IPS-11a (cell line): Measurements from ENCODE around the gene RAPGEF5.

Source experiments
- H3K4me3 ChIP-seq: one replicate; pipeline ENCODE4 v1.5.1; 2013; ENCODE audit warnings: low read depth, low read length, control low read depth

RAPGEF5 gene

GRCh38 chr7:22129166-22129565, 227.8 kb downstream of the RAPGEF5 start:
- no peak overlapping the region for H3K4me3 ChIP-seq

GRCh38 chr7:22128528-22128920, 228.4 kb downstream of the RAPGEF5 start:
- no peak overlapping the region for H3K4me3 ChIP-seq

GRCh38 chr7:22127835-22128527, 229.0 kb downstream of the RAPGEF5 start:
- no peak overlapping the region for H3K4me3 ChIP-seq

DNA sequence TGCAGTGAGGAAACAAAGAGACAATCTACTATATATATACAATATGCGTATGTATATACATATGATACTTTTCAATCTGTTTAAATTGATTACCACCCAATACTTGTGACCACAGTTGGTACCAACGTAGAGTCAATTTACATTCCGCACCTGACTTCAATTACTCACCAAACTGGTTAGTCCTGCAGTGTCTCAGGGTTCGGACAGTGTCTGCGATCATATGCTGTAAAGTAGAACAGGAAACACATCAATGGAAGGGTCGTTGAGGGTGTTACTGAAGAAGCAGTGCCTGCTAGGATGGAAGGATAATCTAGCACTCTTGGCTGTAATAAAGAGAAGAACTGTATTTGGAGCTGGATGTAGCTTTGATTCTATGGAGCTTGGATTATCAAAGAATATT, 231.5 kb downstream of the RAPGEF5 start:
- no peak overlapping the region for H3K4me3 ChIP-seq

- H3K4me3 ChIP-seq = no peak overlapping the region
Measured at GRCh38 chr7:22124941-22125340, 232.0 kb downstream of the RAPGEF5 start.

DNA sequence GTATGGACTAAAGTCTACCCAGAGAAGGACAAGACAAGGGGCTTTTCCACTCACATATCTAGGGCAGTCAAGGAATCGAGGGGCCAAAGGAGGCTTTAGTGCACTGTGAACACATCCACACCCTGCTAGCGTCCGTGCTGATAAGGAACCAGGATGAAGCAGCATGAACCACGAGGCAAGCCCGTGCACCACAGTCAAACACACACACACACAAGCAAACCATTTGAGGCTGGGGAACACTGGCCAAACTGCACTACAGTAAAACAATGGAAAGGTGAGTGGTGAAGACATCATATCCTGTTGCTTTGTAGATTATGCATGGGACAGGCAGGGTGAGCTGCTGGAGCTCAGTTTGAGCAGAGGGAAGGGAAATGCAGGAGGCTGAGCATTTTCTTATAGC, 233.8 kb downstream of the RAPGEF5 start:
- no peak overlapping the region for H3K4me3 ChIP-seq

- no peak overlapping the region for H3K4me3 ChIP-seq
Measured at GRCh38 chr7:22121702-22122474, 235.1 kb downstream of the RAPGEF5 start.

- no peak overlapping the region for H3K4me3 ChIP-seq
Measured at GRCh38 chr7:22120391-22121053, 236.4 kb downstream of the RAPGEF5 start.

- H3K4me3 ChIP-seq = no peak overlapping the region
Measured at GRCh38 chr7:22117222-22117621, 239.7 kb downstream of the RAPGEF5 start.

DNA sequence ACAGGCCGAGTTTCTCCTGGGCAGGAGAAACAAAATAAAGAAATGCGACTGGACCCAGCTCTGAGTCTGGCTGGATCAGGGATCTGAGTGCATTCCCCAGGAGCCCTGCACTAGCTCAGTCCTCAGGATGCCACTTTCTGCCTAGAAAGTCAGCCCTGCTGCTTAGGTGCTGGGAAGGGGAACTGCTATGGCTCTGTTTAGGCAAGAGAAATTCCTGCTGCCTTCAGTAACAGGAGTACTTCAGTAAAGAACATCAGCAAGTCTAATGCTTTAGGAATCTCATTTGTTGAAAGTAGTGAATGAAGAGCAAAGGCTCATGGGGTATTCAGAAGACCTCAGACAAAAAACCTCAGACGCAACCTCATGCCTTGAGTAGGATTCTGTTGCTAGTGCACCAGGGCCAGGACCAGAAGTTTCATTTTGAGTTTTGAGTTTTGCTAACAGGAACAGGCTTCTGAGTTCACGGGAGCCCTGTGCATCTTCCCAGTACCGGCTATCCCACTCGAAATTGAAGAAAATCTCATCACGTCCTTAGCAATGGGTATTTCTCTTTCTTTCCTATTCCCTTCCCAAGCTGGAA, 240.4 kb downstream of the RAPGEF5 start:
- no peak overlapping the region for H3K4me3 ChIP-seq

- no peak overlapping the region for H3K4me3 ChIP-seq
Measured at GRCh38 chr7:22115689-22116088, 241.3 kb downstream of the RAPGEF5 start.

- H3K4me3 ChIP-seq = no peak overlapping the region
Measured at GRCh38 chr7:22114440-22114981, 242.4 kb downstream of the RAPGEF5 start.

DNA sequence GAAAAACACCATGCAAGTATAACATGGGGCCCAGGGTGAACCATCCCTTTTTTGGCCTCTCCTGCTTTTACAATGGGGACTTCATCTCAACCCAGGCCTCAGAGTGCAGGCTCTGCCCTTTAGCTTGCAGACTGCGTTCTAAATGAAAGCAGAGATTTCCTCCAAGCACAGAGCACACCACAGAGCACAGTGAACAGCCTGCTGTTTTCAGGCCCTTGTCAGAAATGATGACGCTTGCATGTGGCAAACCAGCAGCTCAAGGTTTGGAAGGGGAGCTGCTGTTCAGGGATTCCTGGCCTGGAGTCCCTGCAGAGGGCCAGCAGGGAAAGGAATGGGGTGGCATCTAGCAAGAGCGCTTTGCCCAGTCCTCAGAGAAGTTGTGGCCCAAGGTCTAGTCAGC, 243.9 kb downstream of the RAPGEF5 start:
- no peak overlapping the region for H3K4me3 ChIP-seq

- H3K4me3 ChIP-seq = no peak overlapping the region
Measured at GRCh38 chr7:22111661-22112060, 245.3 kb downstream of the RAPGEF5 start.

DNA sequence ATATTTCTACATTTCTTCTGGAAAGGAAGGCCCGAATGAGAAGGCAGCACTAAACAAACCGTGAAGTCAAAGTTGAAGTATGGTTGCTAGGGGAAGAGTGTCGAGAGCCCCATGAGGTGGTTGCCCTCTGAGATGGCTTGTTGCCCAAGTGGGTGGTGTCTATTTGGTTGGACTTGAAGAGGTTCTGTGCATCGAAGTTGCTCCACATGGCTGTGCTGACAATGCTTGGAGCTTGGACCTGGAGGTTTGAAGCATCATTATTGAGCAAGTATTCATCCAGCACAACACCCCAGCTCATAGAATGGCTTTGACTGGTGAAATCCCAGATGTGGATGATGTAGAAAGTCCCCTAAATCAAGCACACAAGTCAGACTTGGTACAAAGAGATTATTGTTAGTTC, 246.1 kb downstream of the RAPGEF5 start:
- no peak overlapping the region for H3K4me3 ChIP-seq

GRCh38 chr7:22110227-22110839, 246.6 kb downstream of the RAPGEF5 start:
- H3K4me3 ChIP-seq = no peak overlapping the region

- no peak overlapping the region for H3K4me3 ChIP-seq
Measured at GRCh38 chr7:22109761-22110160, 247.2 kb downstream of the RAPGEF5 start.

- H3K4me3 ChIP-seq = no peak overlapping the region
Measured at GRCh38 chr7:22108151-22108845, 248.7 kb downstream of the RAPGEF5 start.

DNA sequence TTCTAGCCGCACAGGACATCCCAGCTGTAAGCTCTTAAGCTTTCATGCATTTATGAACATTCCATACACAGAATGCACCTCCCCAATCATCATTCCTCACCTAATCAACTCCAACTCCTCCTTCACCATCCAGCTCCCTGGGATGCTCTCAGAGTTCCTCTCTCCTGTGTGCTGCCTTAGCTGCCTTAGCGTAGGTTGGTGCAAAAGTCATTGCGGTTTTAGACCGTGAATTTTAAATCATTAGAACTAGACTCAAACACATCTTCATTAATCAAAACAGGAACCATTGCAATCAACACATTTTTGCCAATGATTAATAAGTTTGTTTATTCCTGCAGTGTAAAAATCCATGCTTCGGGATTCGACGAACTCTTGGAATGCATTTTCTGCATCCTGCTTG, 251.4 kb downstream of the RAPGEF5 start:
- H3K4me3 ChIP-seq = no peak overlapping the region
